ENCODE data around the gene CRYBA2.

GRCh38 chr2:219027511-219028055, 34.4 kb upstream of the CRYBA2 start:
- no peak for TF ChIP-seq CEBPB (IDR thresholded peaks at IDR 0.05; ENCODE audit: low read depth)
- TF ChIP-seq CTCF (IDR thresholded peaks at IDR 0.05 in 2 of 3, conservative IDR thresholded peaks at IDR 0.05 in 1 of 3; ENCODE audit: borderline replicate concordance in 1 of 3, insufficient read depth in 1 of 3, low read depth in 2 of 3, low read length in 2 of 3), result no peak
- no peak for TF ChIP-seq ZBTB33 (IDR thresholded peaks at IDR 0.05; ENCODE audit: extremely low read depth, insufficient replicate concordance, low read length)
- TF ChIP-seq POLR2AphosphoS5 (IDR thresholded peaks at IDR 0.05; ENCODE audit: low read depth, low read length), result no peak
- no peak for TF ChIP-seq MAX (IDR thresholded peaks at IDR 0.05)
- no peak for TF ChIP-seq POLR2A (IDR thresholded peaks at IDR 0.05; ENCODE audit: borderline replicate concordance, extremely low read depth, insufficient read depth, insufficient read length)
- no peak for TF ChIP-seq REST (IDR thresholded peaks at IDR 0.05; ENCODE audit: low read depth)
- TF ChIP-seq ZNF274 (IDR thresholded peaks at IDR 0.05; ENCODE audit: low read depth, low read length), result no peak
- TF ChIP-seq EZH2phosphoT487 (IDR thresholded peaks at IDR 0.05; ENCODE audit: borderline replicate concordance), result no peak
- no peak for TF ChIP-seq RAD21 (IDR thresholded peaks at IDR 0.05; ENCODE audit: low read depth)
- TF ChIP-seq YY1 (IDR thresholded peaks at IDR 0.05; ENCODE audit: extremely low read depth, insufficient replicate concordance, low read depth, low read length), result no peak
- no peak for TF ChIP-seq CBX3 (IDR thresholded peaks at IDR 0.05; ENCODE audit: low read depth)
- no peak for TF ChIP-seq EZH2 (IDR thresholded peaks at IDR 0.05)
- TF ChIP-seq SP1 (IDR thresholded peaks at IDR 0.05; ENCODE audit: low read depth), result no peak

Data from HCT116 (cell line).